ENCODE data around the gene ZNF684.
A peak's percentile ranks its signal among the peaks of the same experiment; 100 is the strongest.
"Not testable (repeated sequence)": the region's sequence is repeated elsewhere in the genome, so short reads cannot be mapped to it uniquely, and the experiment has no call there.

ZNF684 gene

GRCh38 chr1:40531381-40532061 is at the start of gene ZNF684:
ZNF684 (plus strand) TSS chr1:40531637; CDS start chr1:40533167, 1,530 bp downstream.
- DNase-seq = peak; percentile 75

GRCh38 chr1:40495315-40495903 is 36.0 kb upstream of the ZNF684 start:
- DNase-seq = no peak

GRCh38 chr1:40502651-40503050 is 28.8 kb upstream of the ZNF684 start:
- not testable (repeated sequence) for DNase-seq

GRCh38 chr1:40507973-40508372 is 23.5 kb upstream of the ZNF684 start:
- DNase-seq = no peak

- DNase-seq = peak; percentile 77
Measured at GRCh38 chr1:40508375-40509341, 22.8 kb upstream of the ZNF684 start, which contains the start of gene EXO5. EXO5 (plus strand) TSS chr1:40508767; CDS start chr1:40514545, 5,778 bp downstream.

GRCh38 chr1:40519517-40519916 is 11.9 kb upstream of the ZNF684 start:
- DNase-seq = no peak

GRCh38 chr1:40530735-40531380 is 579 bp upstream of the ZNF684 start:
- DNase-seq = no peak

GRCh38 chr1:40532062-40532389 is 589 bp downstream of the ZNF684 start:
- DNase-seq = no peak

- DNase-seq = no peak
Measured at GRCh38 chr1:40532844-40533424, 1.5 kb downstream of the ZNF684 start.

- DNase-seq = no peak
Measured at GRCh38 chr1:40534589-40534988, 3.2 kb downstream of the ZNF684 start.

GRCh38 chr1:40535732-40536131 is 4.3 kb downstream of the ZNF684 start:
- no peak for DNase-seq

- no peak for DNase-seq
Measured at GRCh38 chr1:40539338-40539737, 7.9 kb downstream of the ZNF684 start.

GRCh38 chr1:40546957-40547356 is 15.5 kb downstream of the ZNF684 start:
- no peak for DNase-seq

GRCh38 chr1:40553017-40553416 is 21.6 kb downstream of the ZNF684 start:
- DNase-seq = no peak

GRCh38 chr1:40554807-40555206 is 23.4 kb downstream of the ZNF684 start:
- not testable (repeated sequence) for DNase-seq

GRCh38 chr1:40556121-40556520 is 24.7 kb downstream of the ZNF684 start:
- no peak for DNase-seq

GRCh38 chr1:40558241-40558640 is 26.8 kb downstream of the ZNF684 start:
- DNase-seq = not testable (repeated sequence)

GRCh38 chr1:40562185-40562584 is 30.7 kb downstream of the ZNF684 start:
- no peak for DNase-seq

GRCh38 chr1:40563266-40563665 is 31.8 kb downstream of the ZNF684 start:
- DNase-seq = no peak

GRCh38 chr1:40564506-40564905 is 33.1 kb downstream of the ZNF684 start:
- DNase-seq = no peak

- no peak for DNase-seq
Measured at GRCh38 chr1:40564913-40565312, 33.5 kb downstream of the ZNF684 start.

GRCh38 chr1:40567825-40568224 is 36.4 kb downstream of the ZNF684 start:
- DNase-seq = no peak

- not testable (repeated sequence) for DNase-seq
Measured at GRCh38 chr1:40574805-40575204, 43.4 kb downstream of the ZNF684 start.
